GM23248 (cell line): Measurements from ENCODE around the gene EYA4.

ENCODE experiments used
- EZH2 ChIP-seq: fragments of 200-600 bp; sonication (generic); IDR thresholded peaks from 2 replicates; pipeline ENCODE4 v1.6.1; 2018; ENCODE audit warnings: antibody characterized with exemption, mild to moderate bottlenecking; ENCODE audit not compliant: insufficient read depth, poor library complexity, severe bottlenecking
- EZH2phosphoT487 ChIP-seq: fragments of 200-600 bp; sonication (generic); IDR thresholded peaks from 2 replicates; pipeline ENCODE4 v1.6.1; 2018; ENCODE audit warnings: antibody characterized with exemption, moderate library complexity, mild to moderate bottlenecking, low read depth; ENCODE audit not compliant: insufficient read depth

DNA sequence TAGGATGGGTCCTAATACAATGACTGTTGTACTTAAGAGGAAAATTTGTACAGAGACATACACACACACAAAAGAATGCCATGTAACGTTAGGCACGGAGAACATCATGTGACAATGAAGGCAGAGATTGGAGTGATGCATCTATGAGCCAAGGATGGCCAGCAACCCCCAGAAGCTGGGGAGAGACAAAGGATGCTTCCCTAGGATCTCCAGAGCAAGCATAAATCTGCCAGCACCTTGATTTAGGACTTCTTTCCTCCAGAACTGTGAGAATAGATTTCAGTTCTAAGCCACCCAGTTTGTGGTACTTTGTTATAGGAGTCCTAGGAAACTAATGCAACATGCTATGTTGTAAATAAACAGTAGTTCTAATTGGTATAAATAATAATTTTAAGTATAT lies 25.0 kb downstream of the EYA4 start:
- TF ChIP-seq EZH2phosphoT487: no peak
- TF ChIP-seq EZH2: no peak
